ENCODE results near the gene ZNF563. TPM values are rescaled to one million over a fixed set of nuclear protein-coding genes. Genes with fewer than 3 reads are reported as not detected.

Gene ZNF563
- polyA plus RNA-seq, 4 donors, result 4.2 to 5.0 (median 4.9) TPM

GRCh38 chr19:12295191-12295590, 38.2 kb downstream of the ZNF563 start:
- DNase-seq (ENCODE audit: low read depth in 4 of 4, low spot score in 3 of 4), result no peak

DNA sequence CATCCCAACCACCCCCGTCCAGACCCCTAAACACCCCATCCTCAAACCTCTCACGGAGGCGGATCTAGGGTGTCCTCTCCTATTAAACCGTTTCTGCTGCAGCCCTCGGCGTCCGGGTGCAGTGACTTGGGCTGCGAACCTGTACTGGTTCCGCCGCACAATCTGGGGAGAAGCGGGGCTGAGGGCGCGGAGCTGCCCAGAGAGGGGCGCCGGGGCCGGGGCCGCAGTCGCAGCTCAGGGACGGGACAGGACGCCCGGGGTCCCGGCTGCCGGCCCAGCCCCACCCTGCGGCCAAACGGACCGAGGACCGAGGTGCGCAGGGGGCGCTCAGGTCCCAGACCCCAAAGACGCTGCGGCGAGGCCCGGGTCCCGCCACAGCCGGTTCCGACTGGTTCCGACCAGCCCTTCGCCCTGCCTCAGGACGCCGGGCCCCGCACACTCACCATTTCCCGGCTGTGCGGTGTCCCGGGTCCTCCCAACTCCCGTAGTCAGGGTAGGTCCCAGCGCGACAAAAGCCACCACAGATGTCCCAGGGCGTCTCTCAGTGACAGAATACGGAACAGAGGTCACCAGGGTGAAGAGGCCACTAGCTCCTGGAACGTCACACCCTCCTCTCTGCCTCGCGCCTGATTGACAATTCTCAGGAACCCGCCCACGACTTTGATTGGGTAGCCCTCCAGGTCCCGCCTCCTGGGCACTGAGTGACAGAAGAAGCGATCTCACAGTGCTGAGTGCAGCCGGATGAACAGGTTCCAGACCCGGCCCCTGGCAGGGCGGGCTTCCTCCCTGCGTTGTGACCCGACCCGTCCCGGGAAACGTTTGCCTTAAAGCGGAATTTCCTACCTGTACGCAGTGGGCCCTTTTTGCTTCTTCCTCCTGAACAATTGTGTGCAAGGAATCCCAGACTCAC, 38.9 kb downstream of the ZNF563 start, which contains the start of gene ZNF44:
ZNF44 (minus strand) TSS at position 635 of the 910 bp plus-strand sequence; CDS start at position 446, 189 bp downstream.
- peak; percentile 91 to 95 (median 93) for DNase-seq (ENCODE audit: low read depth in 4 of 4, low spot score in 3 of 4)

- peak; percentile 42 to 54 (median 49) for DNase-seq (ENCODE audit: low read depth in 4 of 4, low spot score in 3 of 4)
These were observed 39.6 kb downstream of the ZNF563 start for GRCh38 chr19:12293777-12294248.

DNA sequence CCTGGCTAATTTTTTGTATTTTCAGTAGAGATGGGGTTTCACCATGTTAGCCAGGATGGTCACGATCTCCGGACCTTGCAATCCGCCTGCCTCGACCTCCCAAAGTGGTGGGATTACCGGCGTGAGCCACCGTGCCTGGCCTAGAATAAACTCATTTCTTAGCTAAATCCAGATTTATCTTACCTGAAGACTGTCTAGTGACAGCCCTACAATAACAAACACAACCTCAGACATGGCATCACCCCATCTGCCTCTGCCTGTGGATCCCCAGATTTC, 43.7 kb downstream of the ZNF563 start:
- no peak for DNase-seq (ENCODE audit: low read depth in 4 of 4, low spot score in 3 of 4)

GRCh38 chr19:12287958-12288500, 45.4 kb downstream of the ZNF563 start:
- DNase-seq (ENCODE audit: low read depth in 4 of 4, low spot score in 3 of 4), result peak in 3 of 4 donors; percentile 15 to 30 (median 26)

- no peak for DNase-seq (ENCODE audit: low read depth in 4 of 4, low spot score in 3 of 4)
These were observed 48.8 kb downstream of the ZNF563 start for GRCh38 chr19:12284631-12285030.

- DNase-seq (ENCODE audit: low read depth in 4 of 4, low spot score in 3 of 4), result no peak
These were observed 49.2 kb downstream of the ZNF563 start for GRCh38 chr19:12284226-12284625.

DNA sequence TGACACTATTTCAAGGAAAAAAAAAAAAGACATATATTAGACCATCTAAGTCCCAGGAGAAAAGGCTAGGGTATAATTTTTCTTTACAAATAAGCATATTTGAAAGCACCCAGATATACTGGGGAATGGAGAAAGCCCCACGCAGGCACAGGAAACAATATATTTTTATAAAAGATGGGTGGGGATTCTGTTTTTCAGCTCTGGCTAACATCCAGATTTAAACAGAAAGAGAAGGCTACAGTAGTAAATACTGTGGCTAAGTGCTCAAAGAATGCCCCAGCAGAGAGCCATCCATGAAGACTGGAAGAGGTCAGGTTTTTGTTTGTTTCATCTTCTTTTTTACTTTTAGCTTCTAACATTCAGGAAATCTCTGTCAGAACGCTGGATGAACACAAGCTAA, 54.7 kb downstream of the ZNF563 start:
- no peak for DNase-seq (ENCODE audit: low read depth in 4 of 4, low spot score in 3 of 4)

- no peak for DNase-seq (ENCODE audit: low read depth in 4 of 4, low spot score in 3 of 4)
These were observed 60.2 kb downstream of the ZNF563 start for GRCh38 chr19:12272980-12273901.

- DNase-seq (ENCODE audit: low read depth in 4 of 4, low spot score in 3 of 4), result no peak
These were observed 61.0 kb downstream of the ZNF563 start for GRCh38 chr19:12272386-12272785.

DNA sequence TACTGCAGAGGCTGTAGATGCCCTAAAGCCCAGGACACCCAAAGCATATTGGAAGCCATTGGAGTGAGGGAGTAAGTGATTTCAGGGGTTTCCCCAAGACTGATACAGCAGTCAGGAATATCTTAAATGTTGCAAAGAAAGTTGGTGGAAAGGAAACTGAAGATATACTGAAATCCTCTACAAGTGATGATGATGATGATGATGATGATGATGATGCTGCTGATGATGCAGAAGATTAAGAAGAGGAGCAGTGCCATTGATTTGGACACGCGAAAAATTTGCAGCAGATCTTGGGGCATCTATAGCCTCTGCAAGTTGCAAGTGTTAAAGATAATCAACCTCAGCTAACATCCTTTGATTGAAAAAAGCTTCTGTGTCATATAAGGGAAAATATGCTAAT, 62.6 kb downstream of the ZNF563 start:
- no peak for DNase-seq (ENCODE audit: low read depth in 4 of 4, low spot score in 3 of 4)

Other genes starting within 250 kb of the ZNF563 start
- gene ZNF20, start 193.3 kb downstream of the ZNF563 start, polyA plus RNA-seq (ENCODE audit: insufficient read length in 4 of 4), result 1 to 10 TPM; 5.6 to 7.3 (median 7.2) TPM
- gene ZNF625, start 176.9 kb downstream of the ZNF563 start, polyA plus RNA-seq (ENCODE audit: insufficient read length in 4 of 4), result 10 to 100 TPM; 13.5 to 15.9 (median 14.8) TPM
- gene ZNF136, start 170.5 kb downstream of the ZNF563 start, polyA plus RNA-seq (ENCODE audit: insufficient read length in 4 of 4), result 10 to 100 TPM; 15.3 to 22.8 (median 20.0) TPM
- 10 to 100 TPM; 42.4 to 56.4 (median 52.8) TPM for gene ZNF44, start 38.8 kb downstream of the ZNF563 start, polyA plus RNA-seq (ENCODE audit: insufficient read length in 4 of 4)
- 1 to 10 TPM; 6.7 to 8.4 (median 7.1) TPM for gene ZNF442, start 32.0 kb upstream of the ZNF563 start, polyA plus RNA-seq (ENCODE audit: insufficient read length in 4 of 4)
- 1 to 10 TPM; 6.3 to 9.5 (median 8.4) TPM for gene ZNF799, start 67.6 kb upstream of the ZNF563 start, polyA plus RNA-seq (ENCODE audit: insufficient read length in 4 of 4)
- gene ZNF443, start 107.4 kb upstream of the ZNF563 start, polyA plus RNA-seq (ENCODE audit: insufficient read length in 4 of 4), result 10 to 100 TPM in 3 of 4 donors, 1 to 10 TPM in 1; 9.7 to 12.0 (median 11.6) TPM
- gene ZNF709, start 151.2 kb upstream of the ZNF563 start, polyA plus RNA-seq (ENCODE audit: insufficient read length in 4 of 4), result 1 to 10 TPM; 7.2 to 9.7 (median 9.0) TPM
- gene ZNF564, start 217.8 kb upstream of the ZNF563 start, polyA plus RNA-seq (ENCODE audit: insufficient read length in 4 of 4), result 10 to 100 TPM; 13.5 to 15.9 (median 14.9) TPM